ENCODE measurements around the gene RASGEF1C.
"Not testable (repeated sequence)": the region's sequence is repeated elsewhere in the genome, so short reads cannot be mapped to it uniquely, and the experiment has no call there.

Gene RASGEF1C

GRCh38 chr5:180135967-180136629 is 72.9 kb downstream of the RASGEF1C start:
- no peak for DNase-seq (ENCODE audit: low spot score)

GRCh38 chr5:180135128-180135955 is 73.7 kb downstream of the RASGEF1C start:
- no peak for DNase-seq (ENCODE audit: low spot score)

- DNase-seq (ENCODE audit: low spot score) = no peak
Observed at GRCh38 chr5:180133971-180134508, 75.0 kb downstream of the RASGEF1C start.

- DNase-seq (ENCODE audit: low spot score) = no peak
Observed at GRCh38 chr5:180133551-180133950, 75.5 kb downstream of the RASGEF1C start.

GRCh38 chr5:180133060-180133459 is 76.0 kb downstream of the RASGEF1C start:
- DNase-seq (ENCODE audit: low spot score) = no peak

- no peak for DNase-seq (ENCODE audit: low spot score)
Observed at GRCh38 chr5:180130876-180131740, 77.9 kb downstream of the RASGEF1C start.

GRCh38 chr5:180130291-180130869 is 78.6 kb downstream of the RASGEF1C start:
- no peak for DNase-seq (ENCODE audit: low spot score)

GRCh38 chr5:180129291-180130190 is 79.5 kb downstream of the RASGEF1C start:
- DNase-seq (ENCODE audit: low spot score) = no peak

GRCh38 chr5:180128671-180129261 is 80.2 kb downstream of the RASGEF1C start:
- no peak for DNase-seq (ENCODE audit: low spot score)

GRCh38 chr5:180127682-180128670 is 81.0 kb downstream of the RASGEF1C start:
- no peak for DNase-seq (ENCODE audit: low spot score)

- DNase-seq (ENCODE audit: low spot score) = peak; percentile 45
Observed at GRCh38 chr5:180126716-180127681, 82.0 kb downstream of the RASGEF1C start.

- DNase-seq (ENCODE audit: low spot score) = not testable (repeated sequence)
Observed at GRCh38 chr5:180126156-180126555, 82.9 kb downstream of the RASGEF1C start.

GRCh38 chr5:180124662-180125061 is 84.3 kb downstream of the RASGEF1C start:
- not testable (repeated sequence) for DNase-seq (ENCODE audit: low spot score)

- DNase-seq (ENCODE audit: low spot score) = no peak
Observed at GRCh38 chr5:180122875-180123274, 86.1 kb downstream of the RASGEF1C start.

GRCh38 chr5:180121826-180122413 is 87.1 kb downstream of the RASGEF1C start:
- no peak for DNase-seq (ENCODE audit: low spot score)

- DNase-seq (ENCODE audit: low spot score) = no peak
Observed at GRCh38 chr5:180120237-180121101, 88.5 kb downstream of the RASGEF1C start.

GRCh38 chr5:180119903-180120236 is 89.1 kb downstream of the RASGEF1C start:
- DNase-seq (ENCODE audit: low spot score) = no peak
